Kidney epithelial cell (primary cell): Measurements from ENCODE around the gene WDR6. TPM values are rescaled to one million over a fixed set of nuclear protein-coding genes. Genes with fewer than 3 reads are reported as not detected.
A peak's percentile ranks its signal among the peaks of the same experiment; 100 is the strongest.

ENCODE experiments used
- DNase-seq: peaks from one replicate; pipeline ENCODE4 v3.0.0-alpha.2; 2010; ENCODE audit warnings: low read depth
- H3K27me3 ChIP-seq: 2 replicates; pipeline ENCODE4 v1.6.0; 2011; ENCODE audit warnings: low read length; ENCODE audit not compliant: control insufficient read depth, insufficient read depth
- H3K36me3 ChIP-seq: 2 replicates; pipeline ENCODE4 v1.5.1; 2011; ENCODE audit warnings: low read length; ENCODE audit not compliant: control insufficient read depth, insufficient read depth
- H3K4me3 ChIP-seq: 2 replicates; pipeline ENCODE4 v1.5.1; 2011; ENCODE audit warnings: low read depth, mild to moderate bottlenecking, control low read depth, low read length
- total RNA-seq: library from RNA; depleted of rRNA; stranded (reverse); fragments of >200 nt; gene quantifications from 2 replicates; pipeline ENCODE4 v1.2.3, GENCODE V29; 2015
- TF ChIP-seq, protein P1 (sequence below): IDR thresholded peaks from 2 replicates; pipeline ENCODE4 v1.5.1; 2011; ENCODE audit warnings: mild to moderate bottlenecking, moderate library complexity, low read length, control low read depth, inconsistent platforms; ENCODE audit not compliant: insufficient read depth, poor library complexity, severe bottlenecking

Gene WDR6
- total RNA-seq: 124 and 135 TPM in 2 replicates

DNA sequence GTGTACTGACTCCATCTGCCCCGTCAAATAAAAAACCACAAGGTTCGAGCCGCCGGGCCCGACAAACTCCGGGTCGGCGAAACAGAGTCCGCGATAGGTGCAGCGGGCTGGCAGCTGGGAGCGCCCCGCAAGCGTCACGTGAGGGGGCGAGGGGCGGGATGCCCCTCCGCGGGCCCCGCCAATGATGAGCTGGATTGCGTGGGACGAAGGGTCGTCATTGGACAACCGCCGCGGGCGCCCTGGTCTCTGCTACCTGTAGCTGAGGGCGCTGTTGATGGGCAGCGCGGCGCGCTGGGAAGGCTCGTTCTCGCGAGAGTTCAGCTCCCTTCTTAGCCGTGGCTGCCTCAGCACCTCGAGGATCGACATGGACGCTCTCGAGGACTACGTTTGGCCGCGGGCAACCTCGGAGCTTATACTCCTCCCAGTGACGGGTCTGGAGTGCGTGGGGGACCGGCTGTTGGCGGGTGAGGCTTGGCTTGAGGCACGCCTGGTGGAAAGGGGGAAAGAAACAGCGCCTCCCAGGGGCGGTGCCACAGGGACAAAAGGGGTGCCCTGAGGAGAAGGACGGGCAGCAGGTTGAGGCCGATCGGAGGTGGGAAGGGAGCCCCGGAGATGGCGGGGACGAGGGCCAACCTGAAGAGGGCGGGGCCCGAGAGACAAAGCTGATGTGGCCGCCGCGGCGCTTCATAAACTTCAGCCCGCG lies at the start of gene WDR6:
TSS of gene WDR6 (plus strand) at position 324 of the 703 bp plus-strand sequence. CDS start at position 365, 41 bp downstream.
- no peaks in the 10 kb centered on the region for H3K27me3 ChIP-seq
- H3K4me3 ChIP-seq: peak within 1 kb of the TSS; percentile 94
- peak; percentile 89 for DNase-seq
- H3K36me3 ChIP-seq: no peaks in the 10 kb centered on the region
- TF ChIP-seq, protein P1, sequence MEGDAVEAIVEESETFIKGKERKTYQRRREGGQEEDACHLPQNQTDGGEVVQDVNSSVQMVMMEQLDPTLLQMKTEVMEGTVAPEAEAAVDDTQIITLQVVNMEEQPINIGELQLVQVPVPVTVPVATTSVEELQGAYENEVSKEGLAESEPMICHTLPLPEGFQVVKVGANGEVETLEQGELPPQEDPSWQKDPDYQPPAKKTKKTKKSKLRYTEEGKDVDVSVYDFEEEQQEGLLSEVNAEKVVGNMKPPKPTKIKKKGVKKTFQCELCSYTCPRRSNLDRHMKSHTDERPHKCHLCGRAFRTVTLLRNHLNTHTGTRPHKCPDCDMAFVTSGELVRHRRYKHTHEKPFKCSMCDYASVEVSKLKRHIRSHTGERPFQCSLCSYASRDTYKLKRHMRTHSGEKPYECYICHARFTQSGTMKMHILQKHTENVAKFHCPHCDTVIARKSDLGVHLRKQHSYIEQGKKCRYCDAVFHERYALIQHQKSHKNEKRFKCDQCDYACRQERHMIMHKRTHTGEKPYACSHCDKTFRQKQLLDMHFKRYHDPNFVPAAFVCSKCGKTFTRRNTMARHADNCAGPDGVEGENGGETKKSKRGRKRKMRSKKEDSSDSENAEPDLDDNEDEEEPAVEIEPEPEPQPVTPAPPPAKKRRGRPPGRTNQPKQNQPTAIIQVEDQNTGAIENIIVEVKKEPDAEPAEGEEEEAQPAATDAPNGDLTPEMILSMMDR: peak; percentile 46

- Histone ChIP-seq H3K4me3 (no peak overlapping the region), H3K36me3 (peaks cover 1% of the 10 kb centered on the region), H3K27me3 (no peaks in the 10 kb centered on the region)
- DNase-seq: no peak
- TF ChIP-seq, protein P1: no peak
Measured at GRCh38 chr3:48960841-48961413, 46.3 kb upstream of the WDR6 start.

- no peak for DNase-seq
- Histone ChIP-seq H3K4me3 (no peak overlapping the region), H3K36me3 (peaks cover 2% of the 10 kb centered on the region), H3K27me3 (no peaks in the 10 kb centered on the region)
- TF ChIP-seq, protein P1: no peak
Measured at GRCh38 chr3:48962340-48962739, 44.9 kb upstream of the WDR6 start.

GRCh38 chr3:48962939-48963338 lies 44.3 kb upstream of the WDR6 start:
- no peak for DNase-seq
- Histone ChIP-seq H3K4me3 (no peak overlapping the region), H3K27me3 (no peaks in the 10 kb centered on the region), H3K36me3 (peaks cover 2% of the 10 kb centered on the region)
- TF ChIP-seq, protein P1: no peak

- DNase-seq: no peak
- Histone ChIP-seq H3K36me3 (peaks cover 2% of the 10 kb centered on the region), H3K4me3 (no peak overlapping the region), H3K27me3 (no peaks in the 10 kb centered on the region)
- TF ChIP-seq, protein P1: no peak
Measured at GRCh38 chr3:48963591-48963990, 43.6 kb upstream of the WDR6 start.
